Ovary (tissue), 9 donors: ENCODE measurements around the gene WDR37. TPM values are rescaled to one million over a fixed set of nuclear protein-coding genes. Genes with fewer than 3 reads are reported as not detected.

Source experiments
- DNase-seq, 5 donors: peaks; one replicate each; pipeline ENCODE4 v3.0.0-alpha.2; 2019 to 2020
- H3K27ac ChIP-seq, 2 donors: fragments of 200-600 bp; one replicate each; pipeline versions ENCODE4 v1.5.1 to v1.8.0; 2019 to 2022
- H3K27me3 ChIP-seq: fragments of 200-600 bp; one replicate; pipeline ENCODE4 v1.8.0; 2022
- H3K36me3 ChIP-seq: fragments of 200-600 bp; sonication (generic); one replicate; pipeline ENCODE4 v1.5.1; 2019
- H3K4me1 ChIP-seq: one replicate; pipeline ENCODE4 v1.8.1; 2013; ENCODE audit warnings: mild to moderate bottlenecking, moderate library complexity; ENCODE audit not compliant: insufficient read depth
- H3K4me3 ChIP-seq: fragments of 200-600 bp; sonication (generic); one replicate; pipeline ENCODE4 v1.5.1; 2017
- H3K9me3 ChIP-seq, 2 donors: fragments of 200-600 bp in 1 of 2; sonication (generic) in 1 of 2; one replicate each; pipeline versions ENCODE4 v1.5.1 to v1.8.1; 2013 to 2019; ENCODE audit warnings: mild to moderate bottlenecking in 1 of 2, moderate library complexity in 1 of 2
- EP300 ChIP-seq: sonication (generic); formaldehyde crosslinking; IDR thresholded peaks from one replicate; pipeline ENCODE4 v1.6.1; 2017; ENCODE audit warnings: antibody characterized with exemption
- POLR2A ChIP-seq: fragments of 450-650 bp; IDR thresholded peaks from one replicate; pipeline ENCODE4 v1.6.1; 2017; ENCODE audit warnings: antibody characterized with exemption, mild to moderate bottlenecking, moderate library complexity
- WGBS, 3 donors: extraction: QIAGEN DNeasy Blood & Tissue Kit in 1 of 3; methylation state at CpG; one replicate each; pipeline versions ENCODE4 v1.1.5 to v1.1.7; 2013 to 2017; 5-methylcytosine and 5-hydroxymethylcytosine counted together
- intact Hi-C, 4 donors: fragments of 100-400 bp; cut with DNase I; formaldehyde crosslinking; loops; one replicate each; pipeline versions ENCODE4 v1.11.0 to v1.15.1; 2022 to 2023
- polyA plus RNA-seq, 2 donors: library from polyadenylated mRNA; stranded (reverse); fragments of 200-250 nt in 1 of 2; fragments of 350-450 nt in 1 of 2; fragmentation: Illumina TruSeq in 1 of 2; extraction: RNeasy Lipid Tissue Mini Kit (QIAGEN cat#74804) in 1 of 2; gene quantifications; one replicate each; pipeline ENCODE4 v1.2.3, GENCODE V29; 2013 to 2014
- total RNA-seq, 7 donors: library from RNA; depleted of rRNA in 2 of 7; stranded (reverse); fragments of >200 nt in 2 of 7; fragmentation: NEBNext Ultra II Directional in 3 of 7; extraction: Animal tissue kit (Norgen Biotek cat#: 25700) in 3 of 7; gene quantifications; one replicate each; pipeline versions ENCODE4 v1.1.0 to v1.2.4, GENCODE V29; 2016 to 2023
- TF ChIP-seq, protein P1 (sequence below), 3 donors: fragments of 450-650 bp in 2 of 3; fragments of 200-600 bp in 1 of 3; IDR thresholded peaks; one replicate each; pipeline versions ENCODE4 v1.5.1 to v1.8.0; 2016 to 2022; ENCODE audit warnings: antibody characterized with exemption in 3 of 3, mild to moderate bottlenecking in 1 of 3
- donor health status: DM: no; HTN: no; CAD: no; lungs with moderate emphysema.
- donor health status: DM: no; HTN: no; CAD: no.
- donor health status: Bipolar disorder and iron deficiency.
- donor health status: DM: yes; HTN: yes; CAD: no.
- donor health status: DM: no; HTN: no; CAD: no.
- donor health status: DM: yes; HTN: yes; CAD: no.

WDR37 gene
- total and polyA plus RNA-seq, 9 donors: 6.6 to 20.0 (median 14.8) TPM

- 39 to 59% (median 56%) methylated on average over 8 of the region's 8 CpGs for WGBS, 3 donors
- Histone ChIP-seq H3K9me3 (no peaks in the 10 kb centered on the region), H3K36me3 (no peaks in the 10 kb centered on the region), H3K27me3 (no peaks in the 10 kb centered on the region), H3K27ac (no peak overlapping the region), H3K4me3 (no peak overlapping the region), H3K4me1 (no peaks in the 10 kb centered on the region)
- no peak for DNase-seq
- intact Hi-C loops: no loop called here
- TF ChIP-seq EP300 (no peak), POLR2A (no peak)
- TF ChIP-seq, protein P1, sequence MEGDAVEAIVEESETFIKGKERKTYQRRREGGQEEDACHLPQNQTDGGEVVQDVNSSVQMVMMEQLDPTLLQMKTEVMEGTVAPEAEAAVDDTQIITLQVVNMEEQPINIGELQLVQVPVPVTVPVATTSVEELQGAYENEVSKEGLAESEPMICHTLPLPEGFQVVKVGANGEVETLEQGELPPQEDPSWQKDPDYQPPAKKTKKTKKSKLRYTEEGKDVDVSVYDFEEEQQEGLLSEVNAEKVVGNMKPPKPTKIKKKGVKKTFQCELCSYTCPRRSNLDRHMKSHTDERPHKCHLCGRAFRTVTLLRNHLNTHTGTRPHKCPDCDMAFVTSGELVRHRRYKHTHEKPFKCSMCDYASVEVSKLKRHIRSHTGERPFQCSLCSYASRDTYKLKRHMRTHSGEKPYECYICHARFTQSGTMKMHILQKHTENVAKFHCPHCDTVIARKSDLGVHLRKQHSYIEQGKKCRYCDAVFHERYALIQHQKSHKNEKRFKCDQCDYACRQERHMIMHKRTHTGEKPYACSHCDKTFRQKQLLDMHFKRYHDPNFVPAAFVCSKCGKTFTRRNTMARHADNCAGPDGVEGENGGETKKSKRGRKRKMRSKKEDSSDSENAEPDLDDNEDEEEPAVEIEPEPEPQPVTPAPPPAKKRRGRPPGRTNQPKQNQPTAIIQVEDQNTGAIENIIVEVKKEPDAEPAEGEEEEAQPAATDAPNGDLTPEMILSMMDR (IDR thresholded peaks at IDR 0.05): no peak
These were observed 62.8 kb downstream of the WDR37 start for GRCh38 chr10:1119027-1119426.

DNA sequence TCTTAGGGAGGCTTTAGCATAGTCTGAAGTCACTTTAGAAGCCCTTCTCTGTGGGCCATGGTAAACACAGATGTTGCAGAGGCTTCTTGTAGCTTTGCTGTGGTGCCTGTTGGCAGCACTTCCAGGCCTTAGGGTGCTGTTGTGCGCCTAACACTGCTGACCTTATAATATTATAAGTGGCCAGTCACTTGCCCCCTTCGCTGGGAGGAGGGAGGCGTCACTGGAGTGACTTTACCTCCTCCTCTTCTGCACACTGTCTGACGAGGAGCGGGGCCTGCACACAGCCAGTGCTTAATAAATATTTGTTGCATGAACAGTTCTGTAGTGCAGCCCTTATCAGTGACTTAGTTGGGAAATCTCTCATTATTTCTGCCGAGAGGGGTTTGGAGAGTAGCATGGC lies 63.3 kb downstream of the WDR37 start:
- no peak for TF ChIP-seq EP300
- no peak for TF ChIP-seq POLR2A
- TF ChIP-seq, protein P1 (IDR thresholded peaks at IDR 0.05): no peak

GRCh38 chr10:1120306-1120705 lies 64.1 kb downstream of the WDR37 start:
- no peak for DNase-seq
- H3K27ac ChIP-seq: no peak overlapping the region
- intact Hi-C loops: no loop called here
- 75 to 84% (median 81%) methylated on average over 12 of the region's 12 CpGs for WGBS, 3 donors
- H3K27me3 ChIP-seq: no peaks in the 10 kb centered on the region
- no peaks in the 10 kb centered on the region for H3K36me3 ChIP-seq
- H3K4me3 ChIP-seq: no peak overlapping the region
- no peaks in the 10 kb centered on the region for H3K4me1 ChIP-seq
- TF ChIP-seq, protein P1 (IDR thresholded peaks at IDR 0.05): no peak
- TF ChIP-seq EP300: no peak
- TF ChIP-seq POLR2A: no peak
- H3K9me3 ChIP-seq: no peaks in the 10 kb centered on the region

More for the DNA sequence above, 63.3 kb downstream of the WDR37 start:
- Histone ChIP-seq H3K4me1 (no peaks in the 10 kb centered on the region), H3K9me3 (no peaks in the 10 kb centered on the region), H3K27me3 (no peaks in the 10 kb centered on the region), H3K27ac (no peak overlapping the region), H3K4me3 (no peak overlapping the region), H3K36me3 (no peaks in the 10 kb centered on the region)
- DNase-seq: no peak
- intact Hi-C loops: no loop called here
- 91 to 95% (median 94%) methylated on average over 6 of the region's 6 CpGs for whole genome bisulfite sequencing, 3 donors

DNA sequence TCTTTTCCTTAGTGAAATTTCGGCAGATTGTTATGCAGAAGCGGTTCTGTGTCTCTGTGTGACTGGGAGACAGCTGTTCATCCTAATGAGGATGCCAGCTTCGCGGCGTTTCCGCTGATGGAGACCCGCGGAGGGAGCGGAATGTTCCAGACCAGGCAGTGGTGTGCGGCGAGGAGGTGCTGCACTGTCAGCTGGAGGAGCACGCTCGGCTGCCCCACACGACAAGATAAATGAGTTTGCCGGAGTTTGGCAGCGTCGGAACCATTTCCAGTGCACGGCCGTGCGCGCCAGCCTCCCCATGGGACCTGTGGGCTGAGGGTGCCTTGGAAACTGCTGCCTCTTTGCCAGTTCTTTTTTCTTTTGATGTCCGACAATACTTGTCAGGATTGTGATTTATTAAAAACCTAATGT lies 64.6 kb downstream of the WDR37 start:
- Histone ChIP-seq H3K4me1 (no peaks in the 10 kb centered on the region), H3K36me3 (no peaks in the 10 kb centered on the region), H3K9me3 (no peaks in the 10 kb centered on the region), H3K27ac (no peak overlapping the region), H3K27me3 (no peaks in the 10 kb centered on the region), H3K4me3 (no peak overlapping the region)
- intact Hi-C loops: no loop called here
- TF ChIP-seq POLR2A: no peak
- TF ChIP-seq, protein P1 (IDR thresholded peaks at IDR 0.05): no peak
- no peak for TF ChIP-seq EP300
- 68 to 76% (median 70%) methylated on average over 22 of the region's 22 CpGs for WGBS, 3 donors
- no peak for DNase-seq
